Kidney epithelial cell (primary cell): ENCODE data around the gene SP140. TPM values are rescaled to one million over a fixed set of nuclear protein-coding genes. Genes with fewer than 3 reads are reported as not detected.

Experiments used
- DNase-seq: peaks from one replicate; pipeline ENCODE4 v3.0.0-alpha.2; 2010; ENCODE audit warnings: low read depth
- H3K27me3 ChIP-seq: 2 replicates; pipeline ENCODE4 v1.6.0; 2011; ENCODE audit warnings: low read length; ENCODE audit not compliant: control insufficient read depth, insufficient read depth
- H3K36me3 ChIP-seq: 2 replicates; pipeline ENCODE4 v1.5.1; 2011; ENCODE audit warnings: low read length; ENCODE audit not compliant: control insufficient read depth, insufficient read depth
- H3K4me3 ChIP-seq: 2 replicates; pipeline ENCODE4 v1.5.1; 2011; ENCODE audit warnings: low read depth, mild to moderate bottlenecking, control low read depth, low read length
- total RNA-seq: library from RNA; depleted of rRNA; stranded (reverse); fragments of >200 nt; gene quantifications from 2 replicates; pipeline ENCODE4 v1.2.3, GENCODE V29; 2015
- TF ChIP-seq, protein P1 (sequence below): IDR thresholded peaks from 2 replicates; pipeline ENCODE4 v1.5.1; 2011; ENCODE audit warnings: mild to moderate bottlenecking, moderate library complexity, low read length, control low read depth, inconsistent platforms; ENCODE audit not compliant: insufficient read depth, poor library complexity, severe bottlenecking

The SP140 gene
- total RNA-seq, 1 donor from 2014 or later: 3.6 TPM

GRCh38 chr2:230246206-230246605 lies 20.7 kb downstream of the SP140 start:
- Histone ChIP-seq H3K36me3 (no peaks in the 10 kb centered on the region), H3K27me3 (no peaks in the 10 kb centered on the region), H3K4me3 (no peak overlapping the region)
- no peak for DNase-seq
- TF ChIP-seq, protein P1, sequence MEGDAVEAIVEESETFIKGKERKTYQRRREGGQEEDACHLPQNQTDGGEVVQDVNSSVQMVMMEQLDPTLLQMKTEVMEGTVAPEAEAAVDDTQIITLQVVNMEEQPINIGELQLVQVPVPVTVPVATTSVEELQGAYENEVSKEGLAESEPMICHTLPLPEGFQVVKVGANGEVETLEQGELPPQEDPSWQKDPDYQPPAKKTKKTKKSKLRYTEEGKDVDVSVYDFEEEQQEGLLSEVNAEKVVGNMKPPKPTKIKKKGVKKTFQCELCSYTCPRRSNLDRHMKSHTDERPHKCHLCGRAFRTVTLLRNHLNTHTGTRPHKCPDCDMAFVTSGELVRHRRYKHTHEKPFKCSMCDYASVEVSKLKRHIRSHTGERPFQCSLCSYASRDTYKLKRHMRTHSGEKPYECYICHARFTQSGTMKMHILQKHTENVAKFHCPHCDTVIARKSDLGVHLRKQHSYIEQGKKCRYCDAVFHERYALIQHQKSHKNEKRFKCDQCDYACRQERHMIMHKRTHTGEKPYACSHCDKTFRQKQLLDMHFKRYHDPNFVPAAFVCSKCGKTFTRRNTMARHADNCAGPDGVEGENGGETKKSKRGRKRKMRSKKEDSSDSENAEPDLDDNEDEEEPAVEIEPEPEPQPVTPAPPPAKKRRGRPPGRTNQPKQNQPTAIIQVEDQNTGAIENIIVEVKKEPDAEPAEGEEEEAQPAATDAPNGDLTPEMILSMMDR: no peak

GRCh38 chr2:230250231-230250630 lies 24.7 kb downstream of the SP140 start:
- no peak overlapping the region for H3K4me3 ChIP-seq
- TF ChIP-seq, protein P1: no peak
- H3K36me3 ChIP-seq: no peaks in the 10 kb centered on the region
- H3K27me3 ChIP-seq: no peaks in the 10 kb centered on the region
- DNase-seq: no peak

DNA sequence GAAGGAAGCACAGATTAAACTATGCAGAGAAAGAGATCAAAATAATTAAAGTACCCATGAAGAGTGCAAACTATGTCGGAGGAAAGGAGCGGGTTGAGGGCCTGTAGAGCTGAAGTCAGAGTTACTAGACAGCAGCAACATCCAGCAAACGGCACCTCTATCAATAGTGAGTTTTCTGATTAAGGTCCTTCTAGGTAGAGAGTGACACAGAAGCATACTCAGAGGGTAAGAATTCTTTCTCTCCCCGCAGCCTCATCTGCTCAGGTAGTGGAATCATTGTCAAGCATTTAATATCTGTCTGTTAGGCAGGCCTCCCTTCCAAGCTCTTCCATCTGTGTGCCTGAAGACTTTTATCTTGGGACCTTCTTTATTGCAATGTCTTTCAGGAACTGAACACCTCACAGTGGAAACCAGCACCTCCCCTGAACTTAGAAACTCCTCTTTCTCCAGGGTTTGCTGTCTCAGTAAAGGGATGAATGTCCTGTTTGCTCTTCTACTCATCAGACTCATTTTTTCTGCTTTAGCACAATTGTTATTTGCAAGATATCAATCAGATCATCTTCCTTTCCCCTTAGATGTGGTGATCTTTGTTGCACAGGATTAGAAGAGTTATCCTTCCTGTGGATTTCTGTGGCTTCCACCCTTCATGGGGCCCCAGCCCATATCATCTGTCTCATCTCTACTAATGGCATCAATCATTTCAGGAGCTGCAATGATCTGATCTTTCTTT lies 28.8 kb downstream of the SP140 start:
- no peak overlapping the region for H3K4me3 ChIP-seq
- no peak for DNase-seq
- no peaks in the 10 kb centered on the region for H3K36me3 ChIP-seq
- TF ChIP-seq, protein P1: no peak
- no peaks in the 10 kb centered on the region for H3K27me3 ChIP-seq

- Histone ChIP-seq H3K4me3 (no peak overlapping the region), H3K27me3 (no peaks in the 10 kb centered on the region), H3K36me3 (no peaks in the 10 kb centered on the region)
- no peak for DNase-seq
- TF ChIP-seq, protein P1: no peak
Measured at GRCh38 chr2:230256733-230257332, 31.3 kb downstream of the SP140 start.

DNA sequence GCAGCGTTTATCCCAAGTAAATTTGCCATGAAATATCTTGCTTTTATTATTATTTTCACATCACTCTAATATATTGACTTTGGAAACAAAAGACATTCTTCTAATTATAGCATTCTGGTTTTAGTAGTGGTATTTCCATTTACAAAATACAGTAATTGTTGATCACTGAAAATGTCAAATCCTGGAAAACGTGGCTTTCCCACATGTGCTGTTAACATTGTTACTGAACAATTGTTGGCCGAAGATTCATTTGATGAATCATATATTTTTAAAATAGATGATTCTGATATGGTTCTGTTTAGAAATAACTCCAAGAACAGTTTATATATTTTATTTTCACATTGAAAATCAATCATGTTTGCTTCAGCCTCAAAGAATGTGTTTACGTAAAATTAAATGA lies 32.9 kb downstream of the SP140 start:
- H3K4me3 ChIP-seq: no peak overlapping the region
- DNase-seq: no peak
- TF ChIP-seq, protein P1: no peak
- H3K36me3 ChIP-seq: no peaks in the 10 kb centered on the region
- no peaks in the 10 kb centered on the region for H3K27me3 ChIP-seq
